ENCODE results near the gene TTLL8.
"Not testable (repeated sequence)": the region's sequence is repeated elsewhere in the genome, so short reads cannot be mapped to it uniquely, and the experiment has no call there.

The TTLL8 gene

GRCh38 chr22:50058061-50058905 lies at the start of gene TTLL8:
Gene TTLL8, minus strand, starts transcription at chr22:50058298.
- DNase-seq = no peak

GRCh38 chr22:50107529-50107928 lies 49.4 kb upstream of the TTLL8 start:
- DNase-seq = no peak

GRCh38 chr22:50105208-50106100 lies 47.4 kb upstream of the TTLL8 start:
- DNase-seq = no peak

GRCh38 chr22:50104141-50104544 lies 46.0 kb upstream of the TTLL8 start:
- no peak for DNase-seq

- DNase-seq = no peak
Observed at GRCh38 chr22:50102946-50103345, 44.8 kb upstream of the TTLL8 start.

GRCh38 chr22:50101870-50102565 lies 43.9 kb upstream of the TTLL8 start:
- DNase-seq = no peak

GRCh38 chr22:50098052-50098451 lies 40.0 kb upstream of the TTLL8 start:
- no peak for DNase-seq

GRCh38 chr22:50092342-50092741 lies 34.2 kb upstream of the TTLL8 start:
- no peak for DNase-seq

- no peak for DNase-seq
Observed at GRCh38 chr22:50091092-50091768, 33.1 kb upstream of the TTLL8 start.

- no peak for DNase-seq
Observed at GRCh38 chr22:50090412-50090714, 32.3 kb upstream of the TTLL8 start.

GRCh38 chr22:50089682-50090411 lies 31.7 kb upstream of the TTLL8 start, which contains the start of gene MOV10L1:
Gene MOV10L1, plus strand, starts transcription at chr22:50090006. Its CDS starts 83 bp downstream, at chr22:50090089.
- no peak for DNase-seq

- no peak for DNase-seq
Observed at GRCh38 chr22:50089231-50089630, 31.1 kb upstream of the TTLL8 start.

GRCh38 chr22:50088096-50088495 lies 30.0 kb upstream of the TTLL8 start:
- DNase-seq = no peak

GRCh38 chr22:50087646-50088045 lies 29.5 kb upstream of the TTLL8 start:
- DNase-seq = no peak

GRCh38 chr22:50086975-50087374 lies 28.9 kb upstream of the TTLL8 start:
- DNase-seq = not testable (repeated sequence)

- DNase-seq = no peak
Observed at GRCh38 chr22:50086526-50086925, 28.4 kb upstream of the TTLL8 start.

GRCh38 chr22:50085211-50085972 lies 27.3 kb upstream of the TTLL8 start, which contains the start of gene MLC1:
Gene MLC1, minus strand, starts transcription at chr22:50085426. Its CDS starts 524 bp downstream, at chr22:50084902.
- DNase-seq = peak; percentile 4

GRCh38 chr22:50084614-50085021 lies 26.5 kb upstream of the TTLL8 start:
- DNase-seq = peak; percentile 10

GRCh38 chr22:50084080-50084477 lies 26.0 kb upstream of the TTLL8 start:
- DNase-seq = peak; percentile 5

GRCh38 chr22:50083462-50084079 lies 25.5 kb upstream of the TTLL8 start:
- peak; percentile 4 for DNase-seq

Data from 8988T (cell line).